Measurements from ENCODE around the gene PPM1B. TPM values are rescaled to one million over a fixed set of nuclear protein-coding genes. Genes with fewer than 3 reads are reported as not detected.
"Not testable (repeated sequence)": the region's sequence is repeated elsewhere in the genome, so short reads cannot be mapped to it uniquely, and the experiment has no call there.

Gene PPM1B
- polyA plus RNA-seq, 3 donors = 62.1 to 85.4 (median 74.1) TPM

DNA sequence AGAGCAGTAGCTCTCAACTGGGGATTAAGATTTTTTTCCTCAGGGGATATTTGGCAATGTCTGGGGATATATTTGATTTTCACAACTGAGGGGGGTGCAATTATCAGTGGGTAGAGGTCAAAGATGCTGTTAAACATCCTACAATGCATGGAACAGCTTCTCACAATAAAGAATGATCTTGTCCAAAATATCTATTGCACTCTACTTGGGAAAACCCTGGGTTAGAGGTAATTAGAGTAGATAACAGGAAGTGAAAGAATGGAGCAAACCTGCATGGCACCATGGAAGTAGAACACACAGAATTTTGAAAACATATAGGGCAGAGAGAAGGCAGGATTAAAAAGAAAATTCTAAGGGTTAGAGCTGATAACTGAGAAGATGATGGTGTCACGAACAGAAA is 26.4 kb upstream of the PPM1B start:
- DNase-seq (ENCODE audit: extremely low read depth in 1 of 11, low read depth in 9 of 11, low spot score in 4 of 11) = no peak

DNA sequence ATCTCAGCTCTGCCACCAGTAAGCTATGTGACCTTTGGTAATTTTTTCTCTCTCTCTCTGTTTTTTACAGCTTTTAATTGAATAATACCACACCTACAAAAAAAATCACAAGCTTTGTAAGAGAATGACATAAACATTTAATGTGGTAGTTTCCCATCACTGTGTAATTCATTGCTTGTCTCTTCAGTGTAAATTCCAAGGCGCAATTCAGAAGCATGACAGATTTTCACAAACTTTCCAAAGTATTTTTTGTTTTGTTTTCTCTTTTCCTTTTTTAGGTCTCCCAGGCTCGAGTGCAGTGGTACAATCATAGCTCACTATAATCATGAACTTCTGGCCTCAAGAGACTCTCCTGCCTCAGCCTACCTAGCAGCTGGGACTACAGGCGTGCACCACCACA is 25.0 kb upstream of the PPM1B start:
- no peak for DNase-seq (ENCODE audit: extremely low read depth in 1 of 11, low read depth in 9 of 11, low spot score in 4 of 11)

DNA sequence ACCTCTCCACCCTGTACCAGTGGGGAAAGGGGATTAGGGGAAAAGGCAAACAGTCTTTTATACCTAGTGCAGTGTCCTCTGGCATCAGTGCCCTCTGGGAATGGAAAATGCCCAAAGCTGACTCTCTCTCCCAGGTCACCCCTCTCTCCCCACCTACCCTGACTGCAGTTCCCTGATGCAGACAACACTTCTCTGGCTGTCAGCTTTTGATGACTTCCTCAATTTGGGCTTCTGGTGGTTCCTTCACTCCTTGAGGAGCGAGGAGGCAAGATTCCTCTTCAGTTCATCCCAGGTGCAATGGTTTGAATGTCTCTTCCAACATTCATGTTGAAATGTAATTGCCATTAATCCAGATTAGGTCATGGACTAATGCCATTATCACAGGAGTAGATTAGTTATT is 19.7 kb upstream of the PPM1B start:
- no peak for DNase-seq (ENCODE audit: extremely low read depth in 1 of 11, low read depth in 9 of 11, low spot score in 4 of 11)

DNA sequence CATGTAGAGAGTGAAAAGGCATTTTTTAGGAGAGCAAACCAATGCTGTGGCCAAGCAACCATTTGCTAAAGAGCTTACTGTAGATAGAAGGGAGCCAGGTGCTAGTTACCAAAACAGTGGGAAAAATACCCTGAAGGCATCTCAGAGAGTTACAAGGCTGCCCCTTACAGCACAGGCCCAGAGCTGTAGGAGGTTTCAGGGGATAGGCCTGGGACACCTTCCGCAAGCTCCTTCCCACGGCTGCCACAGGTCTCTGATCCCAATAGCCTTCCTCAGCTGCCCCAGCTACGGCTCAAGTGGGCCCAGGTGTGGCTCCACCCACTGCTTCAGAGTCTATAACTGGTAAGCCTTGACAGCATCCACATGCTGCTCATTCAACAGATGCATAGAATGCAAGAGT is 18.2 kb upstream of the PPM1B start:
- no peak for DNase-seq (ENCODE audit: extremely low read depth in 1 of 11, low read depth in 9 of 11, low spot score in 4 of 11)

DNA sequence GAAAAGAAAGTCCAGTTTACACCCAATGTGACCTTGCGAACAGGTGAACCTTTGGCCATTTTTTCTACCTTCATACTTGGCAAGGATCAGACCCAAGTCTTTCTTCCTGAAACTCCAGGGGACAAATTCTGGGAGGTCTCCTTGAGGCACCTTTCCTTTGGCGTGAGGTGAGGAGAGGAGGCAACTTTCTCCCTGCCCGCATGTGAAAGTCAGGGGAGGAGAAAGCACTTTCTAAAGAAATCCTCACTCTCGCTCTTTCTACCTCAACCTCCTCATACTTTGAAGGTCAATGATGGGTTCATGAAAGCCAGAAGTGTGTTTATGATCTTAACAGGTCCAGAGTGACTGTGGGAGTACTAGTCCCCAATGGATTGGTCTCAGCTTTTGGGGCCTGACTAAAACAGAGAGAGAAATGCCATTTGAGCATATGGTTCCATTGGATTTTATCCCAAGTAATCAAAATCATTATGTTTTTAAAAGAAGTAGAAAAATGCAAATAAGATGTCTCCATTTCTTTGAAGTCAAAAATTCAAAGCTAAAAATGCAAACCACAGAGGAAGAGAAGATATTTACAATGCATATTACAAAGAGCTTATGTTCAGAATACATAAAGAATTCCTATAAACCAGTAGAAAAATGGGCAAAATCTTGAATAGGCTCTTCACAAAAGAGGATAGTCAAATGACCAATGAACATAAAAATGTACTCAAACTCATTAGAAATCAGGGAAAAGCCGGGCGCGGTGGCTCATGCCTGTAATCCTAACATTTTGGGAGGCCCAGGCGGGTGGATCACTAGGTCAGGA is 15.6 kb upstream of the PPM1B start:
- no peak for DNase-seq (ENCODE audit: extremely low read depth in 1 of 11, low read depth in 9 of 11, low spot score in 4 of 11)

DNA sequence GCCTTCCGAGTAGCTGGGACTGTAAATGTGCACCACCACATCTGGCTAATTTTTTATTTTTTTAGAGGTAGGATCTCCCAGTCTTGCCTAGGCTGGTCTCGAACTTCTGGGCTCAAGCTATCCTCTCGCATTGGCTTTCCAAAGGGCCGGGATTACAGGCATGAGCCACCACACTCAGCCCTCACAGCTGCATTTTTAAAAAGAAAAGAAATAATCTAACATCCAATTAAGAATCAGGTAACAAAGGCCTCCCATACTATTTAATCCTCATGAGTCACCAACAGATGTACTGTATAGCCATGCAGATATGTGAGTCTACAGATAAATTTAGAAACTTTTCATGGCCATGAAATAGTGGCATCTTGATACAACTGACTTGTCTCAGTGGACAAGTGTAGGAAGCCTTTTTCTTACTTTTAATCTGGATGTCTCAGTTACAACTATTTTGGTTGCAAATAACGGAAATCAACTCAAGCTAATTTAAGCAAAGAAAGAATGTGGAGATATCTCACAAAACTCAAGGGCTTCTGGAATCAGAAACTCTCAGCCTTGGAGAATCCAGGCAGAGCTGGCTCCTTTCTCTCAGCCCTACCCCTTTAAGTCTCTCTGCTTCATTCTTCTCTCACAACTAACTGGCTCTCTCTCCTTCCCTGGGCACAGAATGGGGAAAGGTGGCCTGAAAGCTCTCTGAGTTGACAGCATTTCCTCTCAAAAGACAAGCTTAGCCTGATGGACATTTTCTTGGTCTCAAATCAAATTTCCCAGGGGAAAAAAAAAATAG is 12.8 kb upstream of the PPM1B start:
- DNase-seq (ENCODE audit: extremely low read depth in 1 of 11, low read depth in 9 of 11, low spot score in 4 of 11) = no peak

DNA sequence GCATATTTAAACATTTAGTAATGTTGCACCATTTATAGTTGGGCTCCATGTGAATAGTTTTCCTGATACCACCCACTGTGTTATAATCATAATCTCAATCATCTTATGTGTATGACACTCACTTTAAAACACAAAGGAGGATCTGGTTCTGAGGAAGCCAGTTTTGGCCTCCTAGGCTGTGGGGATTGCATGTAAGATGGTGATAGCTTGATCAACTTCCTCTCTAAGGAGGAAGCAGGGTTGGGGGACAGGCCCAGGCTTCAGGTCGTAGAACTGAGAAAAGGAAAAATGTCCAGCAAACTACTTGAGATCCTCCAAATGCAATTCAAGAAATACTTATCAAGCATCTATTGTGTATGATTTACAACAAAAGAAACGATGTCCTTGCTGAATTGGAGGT is 4.9 kb upstream of the PPM1B start:
- no peak for DNase-seq (ENCODE audit: extremely low read depth in 1 of 11, low read depth in 9 of 11, low spot score in 4 of 11)

DNA sequence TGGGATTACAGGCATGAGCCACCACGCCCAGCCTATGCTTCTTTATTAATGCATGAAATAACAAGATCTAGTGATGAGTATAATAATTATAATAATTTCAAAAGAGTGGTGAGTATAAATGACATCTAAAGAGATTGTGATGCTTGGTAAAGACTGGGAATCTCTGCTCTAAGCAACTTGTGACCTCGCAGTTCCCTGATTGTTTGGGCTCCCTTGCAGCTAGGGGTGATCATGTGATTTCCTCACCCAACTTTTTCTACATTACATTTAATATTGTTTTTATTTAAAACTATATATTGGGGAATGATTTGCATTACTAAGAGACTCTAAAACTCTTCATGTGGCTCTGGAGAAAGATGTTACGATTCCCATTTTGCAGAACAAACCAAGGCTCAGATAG is 4.1 kb upstream of the PPM1B start:
- no peak for DNase-seq (ENCODE audit: extremely low read depth in 1 of 11, low read depth in 9 of 11, low spot score in 4 of 11)

DNA sequence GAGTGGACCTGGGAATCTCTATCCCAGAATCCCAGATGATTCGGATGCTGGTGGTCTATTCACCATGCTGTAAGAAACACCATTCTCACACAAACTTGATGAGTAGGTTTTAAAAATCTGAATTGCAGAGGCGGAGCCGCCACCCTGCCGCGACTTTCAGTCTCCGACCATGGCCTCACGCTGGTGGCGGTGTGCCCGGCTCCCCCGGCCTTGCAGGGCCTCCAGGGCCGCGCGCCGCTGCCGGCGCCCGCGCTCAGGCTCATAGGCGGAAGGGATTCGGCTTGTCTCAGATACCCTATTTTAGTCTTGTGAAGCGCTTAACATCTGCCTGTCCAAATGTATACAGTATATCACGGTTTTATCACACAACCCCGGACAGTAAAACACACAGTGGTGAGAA is 2.6 kb upstream of the PPM1B start:
- DNase-seq (ENCODE audit: extremely low read depth in 1 of 11, low read depth in 9 of 11, low spot score in 4 of 11) = no peak

DNA sequence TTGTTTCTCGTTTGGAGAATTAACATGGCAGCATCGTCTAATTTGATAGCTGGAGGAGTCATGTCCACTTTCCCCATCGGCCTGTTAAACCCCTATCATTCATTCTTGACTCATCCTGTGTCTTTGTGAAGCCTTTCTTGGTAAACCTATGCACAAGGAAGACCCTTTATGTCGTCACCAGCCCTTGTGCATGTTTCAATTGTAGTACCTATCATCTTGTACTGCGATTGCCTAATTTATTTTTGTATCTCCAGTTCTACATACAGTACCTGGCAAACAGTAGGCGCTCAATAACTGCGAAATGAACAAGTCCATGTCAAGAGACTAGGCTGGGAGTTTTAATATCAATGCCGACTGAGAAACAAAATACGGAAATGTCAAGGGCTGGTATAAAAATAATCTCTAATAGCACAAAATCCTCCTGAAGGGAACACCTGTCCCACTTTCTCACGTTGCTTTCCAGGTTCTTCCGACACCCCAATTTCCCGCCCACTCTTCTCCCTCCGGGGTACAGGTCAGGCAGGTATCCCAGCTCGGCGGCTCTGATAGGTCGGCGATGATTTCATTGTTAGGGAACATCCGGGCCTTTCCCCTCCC is 1.3 kb upstream of the PPM1B start:
- peak in 1 of 11 donors; percentile 3 for DNase-seq (ENCODE audit: extremely low read depth in 1 of 11, low read depth in 9 of 11, low spot score in 4 of 11)

DNA sequence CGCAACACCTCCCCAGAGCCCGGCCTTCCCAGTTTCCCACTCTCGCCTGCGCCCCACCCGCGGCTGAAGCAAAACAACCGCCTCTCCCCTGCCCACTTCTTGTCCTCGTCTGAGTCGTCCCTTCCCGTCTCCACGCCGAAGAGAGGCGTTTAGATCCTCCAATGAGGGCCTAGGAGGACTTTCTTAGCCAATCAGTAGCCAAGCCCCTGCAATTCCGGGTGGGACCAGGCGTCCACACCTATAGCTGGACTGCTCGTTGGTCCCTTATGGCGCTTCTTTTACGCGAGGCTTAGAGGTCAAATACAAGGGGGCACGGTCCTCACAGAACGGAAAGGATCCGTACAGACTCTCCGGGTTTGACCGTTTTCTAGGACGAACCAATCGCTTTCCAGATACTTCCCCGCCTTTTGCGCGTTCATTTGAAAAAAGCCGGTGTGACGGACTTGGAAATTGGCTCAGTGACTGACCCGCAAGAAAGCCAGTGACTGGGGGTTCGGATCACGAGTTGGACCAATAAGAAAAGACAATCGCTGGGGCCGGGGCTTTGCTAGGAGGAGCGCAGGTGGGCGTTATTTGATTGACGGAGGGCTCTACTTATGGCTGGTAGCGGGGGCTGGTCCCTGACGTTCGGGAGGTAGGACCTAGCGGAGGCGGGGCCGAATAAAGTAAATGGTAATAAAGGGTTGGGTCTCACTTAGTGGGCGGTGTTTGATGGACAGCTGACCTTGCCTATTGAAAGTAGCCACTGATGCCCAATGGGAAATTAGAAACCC is 581 bp upstream of the PPM1B start:
- peak; percentile 95 to 100 (median 99) for DNase-seq (ENCODE audit: extremely low read depth in 1 of 11, low read depth in 9 of 11, low spot score in 4 of 11)

DNA sequence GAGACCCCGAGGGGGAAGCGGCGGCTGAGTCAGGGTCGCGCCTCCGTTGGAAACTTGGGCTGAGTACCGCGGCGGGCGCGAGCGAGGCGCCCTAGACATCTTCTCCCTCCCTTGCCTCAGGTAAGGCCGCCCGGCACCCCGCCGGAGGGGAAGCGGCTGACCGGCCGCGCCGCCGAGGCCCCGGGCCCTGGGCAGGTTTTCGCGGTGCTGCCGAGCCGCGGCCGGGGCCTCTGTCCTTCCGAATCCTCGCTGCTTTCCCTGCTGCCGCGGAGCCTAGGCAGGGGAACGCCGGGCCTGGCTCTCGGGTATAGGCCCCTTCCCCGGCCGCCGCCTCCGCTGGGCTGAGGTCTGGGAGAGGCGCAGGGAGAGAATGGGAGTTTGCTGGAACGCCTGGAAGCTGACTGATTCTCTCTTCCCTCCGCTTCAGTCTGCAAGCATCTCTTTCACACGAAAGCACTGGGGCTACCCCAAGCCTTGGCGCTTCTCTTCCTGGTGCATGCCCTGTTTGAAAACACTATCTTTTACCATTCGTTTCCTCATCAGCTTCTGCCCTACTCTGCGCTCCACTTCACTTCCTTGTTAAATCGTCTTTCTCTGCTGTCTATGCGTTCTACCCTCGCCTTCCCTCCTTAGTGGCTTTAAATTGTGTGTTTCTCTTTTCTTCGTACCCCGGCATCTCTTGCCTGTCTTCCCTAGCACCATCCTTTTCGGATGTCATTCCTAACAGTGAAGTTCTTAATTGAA is 652 bp downstream of the PPM1B start:
- DNase-seq (ENCODE audit: extremely low read depth in 1 of 11, low read depth in 9 of 11, low spot score in 4 of 11) = peak in 7 of 11 donors; percentile 29 to 48 (median 36)

DNA sequence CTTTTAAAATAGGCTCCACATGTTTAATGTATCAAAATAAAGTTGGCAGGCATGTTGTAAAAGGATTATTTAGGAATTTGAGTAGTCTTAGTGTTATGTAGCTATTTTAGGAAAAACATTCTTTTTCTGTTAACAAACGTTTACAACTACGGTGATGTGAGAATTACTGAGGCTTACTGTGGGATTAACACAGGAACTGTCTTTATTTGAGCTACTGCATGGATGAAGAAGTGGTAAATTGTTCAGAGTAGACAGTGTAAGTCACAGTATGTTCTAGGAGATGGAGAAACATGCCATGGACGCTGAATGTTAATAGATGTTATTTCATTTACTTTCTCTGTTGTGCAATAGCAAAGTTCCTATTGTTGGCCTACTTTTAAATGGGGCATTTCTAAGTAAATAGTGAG is 1.6 kb downstream of the PPM1B start:
- DNase-seq (ENCODE audit: extremely low read depth in 1 of 11, low read depth in 9 of 11, low spot score in 4 of 11) = peak in 2 of 11 donors; percentile 12 to 25

DNA sequence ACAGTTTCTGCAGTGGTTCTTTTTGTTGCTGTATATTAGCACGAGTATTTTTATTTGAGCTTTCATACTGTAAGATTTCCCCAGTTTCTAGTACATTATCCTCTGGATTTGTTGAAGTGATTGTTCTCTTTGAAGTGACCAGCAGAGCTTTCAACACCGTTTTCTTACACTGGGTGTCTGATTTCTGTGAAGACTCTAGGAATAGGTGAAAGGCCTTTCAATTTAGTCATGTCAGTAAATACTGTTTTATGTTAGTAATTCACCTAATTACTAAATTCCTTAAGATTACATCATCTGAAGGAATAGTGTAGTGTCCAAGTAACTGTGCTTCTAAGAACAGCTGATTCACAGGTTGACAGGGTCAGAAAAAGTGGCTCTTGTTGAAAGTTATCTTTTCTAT is 2.3 kb downstream of the PPM1B start:
- peak in 2 of 11 donors; percentile 1 to 3 for DNase-seq (ENCODE audit: extremely low read depth in 1 of 11, low read depth in 9 of 11, low spot score in 4 of 11)

DNA sequence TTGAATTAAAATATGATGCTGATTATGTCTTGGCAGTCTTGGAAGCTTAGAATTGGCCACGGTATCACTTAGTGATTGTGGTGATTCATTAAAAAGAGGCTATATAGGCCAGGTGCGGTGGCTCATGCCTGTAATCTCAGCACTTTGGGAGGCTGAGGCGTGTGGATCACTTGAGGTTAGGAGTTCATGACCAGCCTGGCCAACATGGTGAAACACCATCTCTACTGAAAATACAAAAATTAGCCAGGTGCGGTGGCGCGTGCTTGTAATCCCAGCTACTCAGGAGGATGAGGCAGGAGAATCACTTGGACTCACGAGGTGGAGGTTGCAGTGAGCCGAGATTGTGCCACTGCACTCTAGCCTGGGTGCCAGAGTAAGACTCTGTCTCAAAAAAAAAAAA is 2.8 kb downstream of the PPM1B start:
- not testable (repeated sequence) for DNase-seq (ENCODE audit: extremely low read depth in 1 of 11, low read depth in 9 of 11, low spot score in 4 of 11)

DNA sequence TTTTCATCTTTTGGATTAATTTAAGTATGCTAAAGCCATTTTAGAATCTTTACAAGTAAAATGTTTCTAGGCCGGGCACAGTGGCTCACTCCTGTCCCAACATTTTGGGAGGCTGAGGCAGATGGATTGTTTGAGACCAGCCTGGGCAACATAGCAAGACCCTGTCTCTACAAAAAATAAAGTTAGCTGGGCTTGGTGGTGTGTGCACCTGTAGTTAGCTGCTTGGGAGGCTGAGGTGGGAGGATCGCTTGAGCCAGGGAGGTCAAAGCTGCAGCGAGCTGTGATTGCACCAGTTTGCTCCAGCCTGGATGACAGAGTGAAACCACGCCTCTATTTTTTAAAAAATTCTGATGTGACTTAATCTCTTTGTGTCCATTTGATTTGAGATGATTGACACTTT is 3.9 kb downstream of the PPM1B start:
- no peak for DNase-seq (ENCODE audit: extremely low read depth in 1 of 11, low read depth in 9 of 11, low spot score in 4 of 11)

DNA sequence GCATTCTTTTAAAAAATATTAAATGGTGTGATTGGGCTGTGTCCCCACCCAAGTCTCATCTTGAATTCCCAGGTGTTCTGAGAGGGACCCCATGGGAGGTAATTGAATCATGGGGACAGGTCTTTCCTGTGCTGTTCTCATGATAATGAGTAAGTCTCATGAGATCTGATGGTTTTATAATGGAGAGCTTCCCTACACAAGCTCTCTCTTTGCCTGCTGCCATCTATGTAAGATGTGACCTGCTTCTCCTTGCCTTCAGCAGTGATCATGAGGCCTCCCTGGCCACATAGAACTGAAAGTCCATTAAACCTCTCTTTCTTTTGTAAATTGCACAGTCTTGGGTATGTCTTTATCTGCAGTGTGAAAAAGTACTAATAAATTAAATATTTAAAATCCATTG is 10.3 kb downstream of the PPM1B start:
- DNase-seq (ENCODE audit: extremely low read depth in 1 of 11, low read depth in 9 of 11, low spot score in 4 of 11) = no peak

DNA sequence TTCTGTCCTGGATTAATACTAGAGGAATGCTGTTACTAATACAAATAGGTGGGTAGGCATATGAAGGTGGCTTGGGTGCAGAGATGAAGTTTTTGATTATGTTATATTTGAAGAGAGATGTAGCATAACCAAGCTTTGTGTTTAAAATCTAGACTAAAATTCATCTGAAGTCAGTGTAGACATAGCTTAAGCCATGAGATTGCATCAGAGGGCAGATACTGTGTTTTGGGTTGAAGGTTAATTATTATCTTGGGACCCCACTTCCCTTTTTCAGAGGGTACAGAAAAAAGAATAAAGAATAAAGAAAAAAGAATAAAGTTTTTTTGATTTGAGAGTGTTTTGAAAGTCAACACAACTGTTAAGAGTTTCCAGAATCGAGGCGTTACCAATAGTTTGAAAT is 13.0 kb downstream of the PPM1B start:
- DNase-seq (ENCODE audit: extremely low read depth in 1 of 11, low read depth in 9 of 11, low spot score in 4 of 11) = no peak

DNA sequence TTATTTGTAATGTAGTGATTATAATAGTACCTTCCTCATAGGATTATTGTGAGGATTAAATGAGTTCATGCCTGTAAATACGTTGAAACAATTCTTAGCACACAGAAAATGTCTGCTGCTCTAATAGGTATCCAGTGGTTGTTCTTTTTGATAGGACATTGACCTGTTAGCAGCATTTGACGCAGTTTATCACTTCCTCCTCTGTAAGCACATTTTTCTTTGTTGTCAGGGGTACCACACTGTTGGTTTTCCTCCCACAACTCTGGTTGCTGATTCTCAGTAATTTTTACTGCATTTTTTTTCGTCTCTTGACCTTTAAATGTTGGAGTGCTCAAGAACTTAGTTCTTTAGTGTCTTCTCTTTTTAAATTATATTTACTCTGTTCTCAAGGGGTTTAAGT is 15.4 kb downstream of the PPM1B start:
- DNase-seq (ENCODE audit: extremely low read depth in 1 of 11, low read depth in 9 of 11, low spot score in 4 of 11) = no peak
